Karpas-422 (cell line): ENCODE data around the gene PLCZ1. TPM values are rescaled to one million over a fixed set of nuclear protein-coding genes. Genes with fewer than 3 reads are reported as not detected.

ENCODE experiments used
- DNase-seq: peaks from one replicate; pipeline ENCODE4 v3.0.0-alpha.2; 2015
- H2AFZ ChIP-seq: fragments of 200-600 bp; sonication (generic); 2 replicates; pipeline ENCODE4 v1.6.1; 2014; ENCODE audit warnings: antibody characterized with exemption, low read length, mixed read lengths
- H3K27ac ChIP-seq: fragments of 200-600 bp; sonication (generic); 2 replicates; pipeline ENCODE4 v1.5.1; 2014; ENCODE audit warnings: mild to moderate bottlenecking, low read length, moderate library complexity
- H3K27me3 ChIP-seq: fragments of 200-600 bp; sonication (generic); 2 replicates; pipeline ENCODE4 v1.6.1; 2014; ENCODE audit warnings: low read length, mixed read lengths
- H3K36me3 ChIP-seq: fragments of 200-600 bp; sonication (generic); 2 replicates; pipeline ENCODE4 v1.6.1; 2014; ENCODE audit warnings: low read length, mixed read lengths; ENCODE audit not compliant: insufficient read depth
- H3K4me1 ChIP-seq: fragments of 200-600 bp; sonication (generic); 2 replicates; pipeline ENCODE4 v1.6.1; 2014; ENCODE audit warnings: mild to moderate bottlenecking, low read length, mixed read lengths
- H3K4me2 ChIP-seq: fragments of 200-600 bp; sonication (generic); 2 replicates; pipeline ENCODE4 v1.6.1; 2014; ENCODE audit warnings: low read length, low read depth, mild to moderate bottlenecking; ENCODE audit not compliant: poor library complexity, severe bottlenecking
- H3K4me3 ChIP-seq: fragments of 200-600 bp; sonication (generic); 2 replicates; pipeline ENCODE4 v1.5.1; 2014; ENCODE audit warnings: mild to moderate bottlenecking, antibody characterized with exemption, low read length, mixed read lengths
- H3K79me2 ChIP-seq: fragments of 200-600 bp; sonication (generic); 2 replicates; pipeline ENCODE4 v1.6.1; 2014; ENCODE audit warnings: mild to moderate bottlenecking, low read length, mixed read lengths
- H3K9ac ChIP-seq: fragments of 200-600 bp; sonication (generic); 2 replicates; pipeline ENCODE4 v1.6.0; 2014; ENCODE audit warnings: low read length
- H3K9me2 ChIP-seq: fragments of 200-600 bp; sonication (generic), shearing (Covaris generic); replicated peaks from 2 replicates; pipeline ENCODE4 v1.6.0; 2014; ENCODE audit warnings: mild to moderate bottlenecking, low read length, moderate library complexity; ENCODE audit not compliant: insufficient read depth
- H3K9me3 ChIP-seq: fragments of 300-700, 200-600 bp; sonication (generic); 2 replicates; pipeline ENCODE4 v1.6.1; 2014; ENCODE audit warnings: low read length, mixed read lengths
- H4K20me1 ChIP-seq: fragments of 200-600 bp; sonication (generic); 2 replicates; pipeline ENCODE4 v1.6.1; 2014; ENCODE audit warnings: mild to moderate bottlenecking, antibody characterized with exemption, low read length, low read depth; ENCODE audit not compliant: insufficient read depth
- total RNA-seq: library from RNA; depleted of rRNA; stranded (reverse); fragments of >200 nt; shearing (Covaris generic); gene quantifications from 2 replicates; pipeline ENCODE4 v1.2.3, GENCODE V29; 2014; ENCODE audit warnings: low replicate concordance

Gene PLCZ1
- total RNA-seq, 1 experiment from 2014 or later = not detected

GRCh38 chr12:18720690-18721089 lies 17.1 kb downstream of the PLCZ1 start:
- H4K20me1 ChIP-seq = no peaks in the 10 kb centered on the region
- H3K9me2 ChIP-seq = no peaks in the 10 kb centered on the region
- DNase-seq = no peak
- H3K27ac ChIP-seq = no peak overlapping the region
- no peak overlapping the region for H2AFZ ChIP-seq
- no peaks in the 10 kb centered on the region for H3K27me3 ChIP-seq
- no peak overlapping the region for H3K9ac ChIP-seq
- peaks cover 3% of the 10 kb centered on the region; the same call in 1 of the 2 replicates for H3K9me3 ChIP-seq
- H3K36me3 ChIP-seq = no peaks in the 10 kb centered on the region
- no peaks in the 10 kb centered on the region for H3K4me1 ChIP-seq
- no peak overlapping the region for H3K4me3 ChIP-seq
- H3K79me2 ChIP-seq = no peaks in the 10 kb centered on the region
- no peak overlapping the region for H3K4me2 ChIP-seq

DNA sequence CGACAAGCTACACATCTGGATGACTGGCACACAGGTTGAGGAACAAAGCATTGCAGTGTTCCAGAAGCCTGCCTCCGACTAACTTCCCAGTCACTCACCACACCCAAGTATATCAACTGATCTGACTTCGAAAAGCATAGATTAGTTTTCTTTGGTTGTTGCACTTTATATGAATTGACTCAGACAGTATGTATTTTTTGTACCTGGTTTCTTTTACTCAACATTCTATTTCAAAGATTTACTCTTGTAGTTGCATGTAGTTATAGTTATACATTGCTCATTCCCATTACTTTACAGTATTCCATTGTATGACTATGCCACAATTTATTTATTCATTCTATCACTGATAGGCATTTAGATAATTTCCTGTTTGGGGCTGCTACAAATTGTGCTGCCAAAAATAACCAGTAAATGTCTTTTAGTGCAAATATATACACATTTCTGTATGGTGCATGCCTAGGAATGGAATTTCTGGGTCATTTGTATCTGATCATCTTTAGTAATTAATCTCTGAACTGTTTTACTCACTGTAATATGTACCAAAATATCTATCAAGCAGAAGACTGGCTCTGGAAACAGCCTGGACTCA lies 17.8 kb downstream of the PLCZ1 start:
- Histone ChIP-seq H3K9me3 (peaks cover 3% of the 10 kb centered on the region; the same call in 1 of the 2 replicates), H3K27ac (no peak overlapping the region), H3K9ac (no peak overlapping the region), H3K9me2 (no peaks in the 10 kb centered on the region), H4K20me1 (no peaks in the 10 kb centered on the region), H3K4me2 (no peak overlapping the region), H3K36me3 (no peaks in the 10 kb centered on the region), H3K79me2 (no peaks in the 10 kb centered on the region), H2AFZ (no peak overlapping the region), H3K4me1 (no peaks in the 10 kb centered on the region), H3K27me3 (no peaks in the 10 kb centered on the region), H3K4me3 (no peak overlapping the region)
- DNase-seq = no peak

GRCh38 chr12:18718462-18718861 lies 19.4 kb downstream of the PLCZ1 start:
- Histone ChIP-seq H3K9ac (no peak overlapping the region), H3K27me3 (no peaks in the 10 kb centered on the region), H3K36me3 (no peaks in the 10 kb centered on the region), H2AFZ (no peak overlapping the region), H3K9me3 (no peaks in the 10 kb centered on the region), H3K79me2 (no peaks in the 10 kb centered on the region), H3K27ac (no peak overlapping the region), H4K20me1 (no peaks in the 10 kb centered on the region), H3K4me1 (no peaks in the 10 kb centered on the region), H3K4me3 (no peak overlapping the region), H3K9me2 (no peaks in the 10 kb centered on the region), H3K4me2 (no peak overlapping the region)
- no peak for DNase-seq

DNA sequence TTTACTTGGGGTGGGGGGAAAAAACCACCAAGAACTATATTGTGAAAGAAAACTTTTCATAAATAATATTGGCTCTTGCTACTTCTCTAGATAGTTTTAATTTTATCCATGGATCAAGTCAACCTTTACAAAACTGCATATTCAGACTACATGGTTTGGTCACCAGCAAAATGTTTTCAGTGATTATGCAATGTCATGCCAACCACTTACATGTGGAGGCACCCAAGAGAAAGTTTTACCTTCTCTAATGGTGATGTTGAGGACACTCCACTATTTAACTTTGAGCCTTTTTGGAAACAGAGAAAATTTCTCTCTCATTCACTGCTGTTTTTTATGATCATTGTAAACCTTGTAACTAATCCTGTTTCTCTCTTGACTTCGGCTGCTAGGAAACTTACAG lies 21.6 kb downstream of the PLCZ1 start:
- no peaks in the 10 kb centered on the region for H3K27me3 ChIP-seq
- H4K20me1 ChIP-seq = no peaks in the 10 kb centered on the region
- no peaks in the 10 kb centered on the region for H3K79me2 ChIP-seq
- H3K27ac ChIP-seq = no peak overlapping the region
- H2AFZ ChIP-seq = no peak overlapping the region
- DNase-seq = no peak
- no peak overlapping the region for H3K4me3 ChIP-seq
- H3K9me2 ChIP-seq = no peaks in the 10 kb centered on the region
- no peak overlapping the region for H3K4me2 ChIP-seq
- no peak overlapping the region for H3K9ac ChIP-seq
- no peaks in the 10 kb centered on the region for H3K36me3 ChIP-seq
- H3K9me3 ChIP-seq = no peaks in the 10 kb centered on the region
- H3K4me1 ChIP-seq = no peaks in the 10 kb centered on the region

GRCh38 chr12:18706798-18707197 lies 31.0 kb downstream of the PLCZ1 start:
- Histone ChIP-seq H3K4me2 (no peak overlapping the region), H3K9me2 (no peaks in the 10 kb centered on the region; the same call in 1 of the 2 replicates), H4K20me1 (no peaks in the 10 kb centered on the region), H3K4me1 (no peaks in the 10 kb centered on the region), H3K79me2 (no peaks in the 10 kb centered on the region), H3K4me3 (no peak overlapping the region), H3K27ac (no peak overlapping the region), H3K9me3 (no peaks in the 10 kb centered on the region), H3K36me3 (no peaks in the 10 kb centered on the region), H3K9ac (no peak overlapping the region), H2AFZ (no peak overlapping the region), H3K27me3 (no peaks in the 10 kb centered on the region)
- no peak for DNase-seq

DNA sequence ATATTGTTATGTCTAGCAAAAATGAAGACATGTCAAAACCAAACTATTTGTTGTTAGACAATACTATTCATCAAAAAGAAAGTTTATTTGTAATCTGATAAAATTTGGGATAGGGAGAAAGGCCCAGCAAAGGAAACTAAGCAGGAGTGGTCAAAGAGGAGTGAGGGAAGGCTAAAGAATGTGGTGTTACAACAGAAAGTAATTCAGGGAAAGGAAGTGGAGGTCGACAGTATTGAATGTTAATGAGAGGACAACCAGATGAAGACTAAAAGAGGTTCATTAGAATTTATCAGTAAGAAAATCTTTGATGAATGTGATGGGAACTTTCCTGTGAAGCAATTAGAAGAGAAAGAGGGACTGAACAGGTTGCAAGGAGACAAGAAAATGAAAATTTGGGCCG lies 33.9 kb downstream of the PLCZ1 start:
- Histone ChIP-seq H3K9me2 (no peaks in the 10 kb centered on the region; the same call in 1 of the 2 replicates), H3K4me2 (no peak overlapping the region), H4K20me1 (no peaks in the 10 kb centered on the region), H3K79me2 (no peaks in the 10 kb centered on the region), H3K36me3 (no peaks in the 10 kb centered on the region), H3K27ac (no peak overlapping the region), H2AFZ (no peak overlapping the region), H3K9me3 (no peaks in the 10 kb centered on the region), H3K9ac (no peak overlapping the region), H3K27me3 (no peaks in the 10 kb centered on the region), H3K4me3 (no peak overlapping the region), H3K4me1 (no peaks in the 10 kb centered on the region)
- DNase-seq = no peak

- Histone ChIP-seq H3K4me1 (no peaks in the 10 kb centered on the region), H4K20me1 (no peaks in the 10 kb centered on the region), H3K36me3 (no peaks in the 10 kb centered on the region), H3K27me3 (no peaks in the 10 kb centered on the region), H3K27ac (no peak overlapping the region), H3K4me3 (no peak overlapping the region), H3K9me2 (no peaks in the 10 kb centered on the region), H3K9me3 (no peaks in the 10 kb centered on the region), H2AFZ (no peak overlapping the region), H3K4me2 (no peak overlapping the region), H3K79me2 (no peaks in the 10 kb centered on the region), H3K9ac (no peak overlapping the region)
- DNase-seq = no peak
Measured at GRCh38 chr12:18703321-18703720, 34.5 kb downstream of the PLCZ1 start.

- Histone ChIP-seq H3K4me2 (no peak overlapping the region), H3K4me3 (no peak overlapping the region)
Measured at GRCh38 chr12:18700271-18700670, 37.5 kb downstream of the PLCZ1 start.

More at GRCh38 chr12:18700271-18700670, 37.5 kb downstream of the PLCZ1 start:
- Histone ChIP-seq H3K36me3 (no peaks in the 10 kb centered on the region), H3K9me2 (no peaks in the 10 kb centered on the region), H4K20me1 (no peaks in the 10 kb centered on the region), H3K79me2 (no peaks in the 10 kb centered on the region), H2AFZ (no peak overlapping the region), H3K27me3 (no peaks in the 10 kb centered on the region), H3K9ac (no peak overlapping the region), H3K9me3 (no peaks in the 10 kb centered on the region), H3K4me1 (no peaks in the 10 kb centered on the region), H3K27ac (no peak overlapping the region)
- no peak for DNase-seq
